ENCODE data around the gene PRKN.

PRKN gene

DNA sequence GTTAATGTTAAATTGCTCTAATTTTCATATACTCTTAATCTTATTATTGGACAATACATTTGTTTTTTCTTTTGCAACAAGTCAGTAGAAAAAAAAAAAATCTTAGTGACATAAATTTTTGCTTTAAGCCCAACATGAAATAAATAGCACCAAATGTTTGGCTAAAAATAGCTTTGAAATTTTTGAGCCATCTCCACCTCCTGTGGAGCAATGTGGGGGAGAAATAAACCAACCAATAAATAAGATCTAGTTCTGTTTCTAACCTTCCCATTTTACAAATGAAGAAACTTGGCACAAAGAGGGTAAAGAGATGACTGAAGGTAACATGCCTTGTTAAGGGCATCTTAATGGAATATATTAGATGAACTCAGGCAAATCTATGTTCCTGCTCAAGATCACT, 91.4 kb downstream of the PRKN start:
- Histone ChIP-seq H3K4me1 (ENCODE audit: insufficient read depth, low read length) (no peaks in the 10 kb centered on the region), H3K9ac (ENCODE audit: low read depth, low read length) (no peak overlapping the region), H3K36me3 (ENCODE audit: insufficient read depth, low read length) (no peaks in the 10 kb centered on the region), H3K9me3 (ENCODE audit: control insufficient read depth, insufficient read depth, low read length) (no peaks in the 10 kb centered on the region; the same call in 1 of the 2 replicates)

DNA sequence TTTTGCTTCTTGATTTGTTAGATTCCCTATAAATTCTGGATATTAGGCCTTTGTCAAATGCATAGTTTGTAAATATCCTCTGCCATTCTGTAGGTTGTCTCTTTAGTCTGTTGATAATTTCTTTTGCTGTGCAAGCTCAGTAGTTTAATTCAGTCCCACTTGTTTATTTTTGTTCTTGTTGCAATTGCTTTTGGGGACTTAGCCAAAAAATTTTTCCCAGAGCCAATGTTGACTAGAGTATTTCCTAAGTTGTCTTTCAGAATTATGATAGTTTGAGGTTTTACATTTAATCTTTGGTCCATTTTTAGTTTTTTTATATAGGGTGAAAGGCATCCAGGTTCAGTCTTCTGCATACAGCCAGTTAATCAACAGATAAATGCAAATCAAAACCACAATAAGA, 96.0 kb downstream of the PRKN start:
- H3K9me3 ChIP-seq (ENCODE audit: control insufficient read depth, insufficient read depth, low read length): peaks cover 2% of the 10 kb centered on the region; the same call in 1 of the 2 replicates
- no peaks in the 10 kb centered on the region for H3K36me3 ChIP-seq (ENCODE audit: insufficient read depth, low read length)

DNA sequence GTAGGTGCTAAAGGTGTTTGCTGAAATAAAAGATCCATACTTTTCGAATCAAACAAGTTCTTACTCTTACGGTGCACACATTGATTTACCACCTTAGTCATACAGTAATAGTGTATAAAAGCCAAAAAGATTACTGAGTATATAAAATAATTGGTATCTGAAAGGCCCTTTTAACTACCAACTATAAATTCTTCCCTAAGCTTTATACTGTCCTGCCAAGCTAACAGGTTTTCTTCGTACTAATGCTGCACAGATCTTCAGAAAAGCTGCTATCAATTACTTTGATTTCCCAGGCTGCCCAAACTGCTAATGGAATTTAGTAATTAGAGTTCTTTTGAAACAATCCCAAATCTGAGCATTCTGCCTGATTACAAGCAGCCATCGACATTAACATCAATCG, 97.5 kb downstream of the PRKN start:
- H3K9ac ChIP-seq (ENCODE audit: low read depth, low read length): no peak overlapping the region
- H3K36me3 ChIP-seq (ENCODE audit: insufficient read depth, low read length): no peaks in the 10 kb centered on the region
- H3K9me3 ChIP-seq (ENCODE audit: control insufficient read depth, insufficient read depth, low read length): peaks cover 2% of the 10 kb centered on the region; the same call in 1 of the 2 replicates
- peaks cover 8% of the 10 kb centered on the region; the same call in 1 of the 2 replicates for H3K4me1 ChIP-seq (ENCODE audit: insufficient read depth, low read length)

More for the DNA sequence above, 96.0 kb downstream of the PRKN start:
- Histone ChIP-seq H3K9ac (ENCODE audit: low read depth, low read length) (no peak overlapping the region), H3K4me1 (ENCODE audit: insufficient read depth, low read length) (no peaks in the 10 kb centered on the region)

DNA sequence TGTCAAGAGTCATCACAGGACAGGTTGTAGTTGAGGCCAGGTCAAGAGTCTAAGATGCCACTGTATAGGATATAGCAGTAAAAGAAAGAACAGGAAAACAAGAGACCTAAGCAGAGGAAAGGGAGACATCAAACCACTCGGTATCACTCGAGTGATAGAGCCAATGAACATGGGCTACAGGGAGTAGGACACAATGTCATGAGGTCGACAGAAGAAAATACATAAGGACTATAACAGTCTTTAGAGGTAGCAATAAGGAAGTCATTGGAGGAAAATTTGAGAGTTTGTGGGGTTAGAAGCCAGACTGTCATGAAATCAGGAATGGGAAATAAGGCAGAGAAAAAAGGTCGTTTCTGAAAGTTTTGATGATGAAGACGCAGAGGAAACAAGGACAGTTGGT, 99.7 kb downstream of the PRKN start:
- Histone ChIP-seq H3K9me3 (ENCODE audit: control insufficient read depth, insufficient read depth, low read length) (peaks cover 2% of the 10 kb centered on the region; the same call in 1 of the 2 replicates), H3K36me3 (ENCODE audit: insufficient read depth, low read length) (no peaks in the 10 kb centered on the region), H3K9ac (ENCODE audit: low read depth, low read length) (no peak overlapping the region), H3K4me1 (ENCODE audit: insufficient read depth, low read length) (peaks cover 14% of the 10 kb centered on the region; the same call in 1 of the 2 replicates)

DNA sequence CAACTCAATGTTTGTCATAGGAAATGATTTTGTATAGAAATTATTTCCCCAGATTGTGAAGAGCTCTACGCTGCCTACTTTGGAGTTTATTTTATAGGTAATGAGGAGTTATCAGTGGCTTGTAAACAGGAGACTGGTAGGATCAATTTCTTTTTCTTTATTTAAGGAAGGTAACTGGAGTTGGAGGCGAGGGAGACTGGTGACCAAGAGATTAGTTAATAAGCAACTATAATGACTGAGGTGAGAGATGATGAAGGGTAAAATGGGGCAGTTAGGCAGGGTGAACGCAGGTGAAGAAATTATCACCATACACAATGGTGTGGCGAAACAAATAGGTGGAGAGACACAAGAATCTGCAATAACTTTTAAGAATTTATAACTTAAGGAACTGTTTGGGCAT, 100.2 kb downstream of the PRKN start:
- no peaks in the 10 kb centered on the region for H3K36me3 ChIP-seq (ENCODE audit: insufficient read depth, low read length)
- H3K9ac ChIP-seq (ENCODE audit: low read depth, low read length): no peak overlapping the region
- peaks cover 2% of the 10 kb centered on the region; the same call in 1 of the 2 replicates for H3K9me3 ChIP-seq (ENCODE audit: control insufficient read depth, insufficient read depth, low read length)
- peaks cover 14% of the 10 kb centered on the region; the same call in 1 of the 2 replicates for H3K4me1 ChIP-seq (ENCODE audit: insufficient read depth, low read length)

DNA sequence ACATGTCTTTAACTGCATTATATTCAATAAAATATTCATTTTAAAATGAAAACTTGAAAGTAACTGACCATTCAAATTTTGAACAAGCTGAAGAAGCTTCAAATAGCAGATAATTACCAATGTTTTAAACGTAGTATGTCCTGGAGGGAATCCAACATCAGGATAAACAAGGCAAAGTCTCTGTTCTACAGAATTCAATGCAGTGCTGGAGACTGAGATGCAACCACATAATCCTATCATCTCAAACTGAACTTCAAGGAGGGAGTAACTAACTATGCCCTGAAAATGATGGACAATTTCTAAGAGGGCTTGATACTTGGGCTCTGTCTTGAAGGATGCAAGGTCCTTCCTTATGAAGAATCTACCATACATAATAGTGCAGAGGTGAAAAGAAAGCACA, 100.7 kb downstream of the PRKN start:
- no peak overlapping the region for H3K9ac ChIP-seq (ENCODE audit: low read depth, low read length)
- H3K36me3 ChIP-seq (ENCODE audit: insufficient read depth, low read length): no peaks in the 10 kb centered on the region
- H3K9me3 ChIP-seq (ENCODE audit: control insufficient read depth, insufficient read depth, low read length): peaks cover 2% of the 10 kb centered on the region; the same call in 1 of the 2 replicates
- H3K4me1 ChIP-seq (ENCODE audit: insufficient read depth, low read length): peaks cover 14% of the 10 kb centered on the region; the same call in 1 of the 2 replicates

DNA sequence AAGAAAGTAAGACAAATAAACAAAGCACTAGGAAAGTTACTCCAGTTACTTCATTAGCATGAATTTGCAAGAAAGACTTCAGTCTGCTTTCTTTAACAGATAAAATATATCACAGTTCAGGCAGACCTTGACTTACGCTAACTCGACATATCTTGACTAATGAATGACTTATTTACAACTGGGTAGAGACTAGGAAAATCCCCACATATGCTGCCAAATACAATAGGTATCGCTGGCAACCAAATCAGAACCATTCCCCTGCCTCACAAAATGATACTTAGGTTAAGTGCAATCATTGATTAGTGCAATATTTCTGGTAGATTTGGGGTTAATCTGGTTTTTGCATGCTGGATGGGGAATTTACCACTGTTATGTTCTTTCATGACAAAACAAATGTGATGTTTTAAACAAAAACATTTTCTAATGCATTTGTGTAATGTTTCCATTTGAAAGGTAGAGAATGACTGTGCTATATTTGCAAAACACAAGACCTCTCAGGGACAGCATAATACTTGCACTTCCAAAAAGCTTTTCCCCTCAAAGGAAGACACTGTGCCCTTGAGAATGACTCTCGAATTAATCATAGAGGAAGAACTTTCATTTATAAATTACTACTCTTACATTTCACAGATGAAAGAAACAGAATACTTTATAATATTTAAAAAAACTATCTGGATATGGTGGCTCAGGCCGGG, 101.6 kb downstream of the PRKN start:
- Histone ChIP-seq H3K9me3 (ENCODE audit: control insufficient read depth, insufficient read depth, low read length) (0 out of 2 replicates have a peak, but pooled peaks cover 2% of the 10 kb centered on the region), H3K9ac (ENCODE audit: low read depth, low read length) (no peak overlapping the region), H3K36me3 (ENCODE audit: insufficient read depth, low read length) (no peaks in the 10 kb centered on the region)

DNA sequence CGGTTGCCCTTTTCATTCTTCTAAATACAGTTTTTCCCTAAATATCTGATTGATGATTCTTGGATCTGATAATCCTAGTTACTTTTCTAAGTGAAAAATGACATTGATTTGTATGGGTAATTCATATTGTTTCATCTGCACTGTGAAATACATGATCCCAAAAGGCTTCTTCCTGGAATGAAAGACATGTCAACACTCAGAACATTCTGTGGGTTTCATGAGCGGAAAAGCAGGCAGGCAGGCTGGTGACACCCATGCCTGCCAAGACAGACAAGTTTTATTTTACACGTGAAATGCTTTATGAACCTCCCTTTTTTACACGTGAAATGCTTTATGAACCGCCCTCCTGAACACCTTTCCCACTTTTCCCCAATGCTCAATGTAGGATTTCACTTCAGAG, 105.0 kb downstream of the PRKN start:
- Histone ChIP-seq H3K9ac (ENCODE audit: low read depth, low read length) (no peak overlapping the region), H3K9me3 (ENCODE audit: control insufficient read depth, insufficient read depth, low read length) (0 out of 2 replicates have a peak, but pooled peaks cover 2% of the 10 kb centered on the region), H3K4me1 (ENCODE audit: insufficient read depth, low read length) (peaks cover 14% of the 10 kb centered on the region; the same call in 1 of the 2 replicates), H3K36me3 (ENCODE audit: insufficient read depth, low read length) (no peaks in the 10 kb centered on the region)

More for the DNA sequence above, 101.6 kb downstream of the PRKN start:
- H3K4me1 ChIP-seq (ENCODE audit: insufficient read depth, low read length): peaks cover 14% of the 10 kb centered on the region; the same call in 1 of the 2 replicates

DNA sequence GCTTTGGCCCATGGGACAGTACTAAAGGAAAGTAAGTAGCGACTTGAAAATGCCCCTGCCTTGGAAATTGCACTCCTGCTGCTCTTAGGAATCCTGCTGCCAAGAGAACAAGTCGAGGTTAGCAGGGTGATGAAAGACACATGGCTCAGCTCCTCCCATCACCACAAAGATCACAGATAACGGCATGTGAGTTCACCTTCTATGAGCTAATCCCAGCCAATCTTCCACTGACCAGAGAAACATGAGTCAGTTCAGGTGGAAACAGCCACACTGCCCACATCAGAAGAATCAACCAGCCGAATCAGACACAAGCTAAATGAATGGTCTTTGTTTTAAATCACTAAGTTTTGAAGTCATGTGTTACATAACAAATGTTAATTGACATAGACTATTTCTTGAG, 106.3 kb downstream of the PRKN start:
- H3K4me1 ChIP-seq (ENCODE audit: insufficient read depth, low read length): peaks cover 14% of the 10 kb centered on the region; the same call in 1 of the 2 replicates
- H3K9ac ChIP-seq (ENCODE audit: low read depth, low read length): no peak overlapping the region
- H3K9me3 ChIP-seq (ENCODE audit: control insufficient read depth, insufficient read depth, low read length): no peaks in the 10 kb centered on the region
- H3K36me3 ChIP-seq (ENCODE audit: insufficient read depth, low read length): no peaks in the 10 kb centered on the region

DNA sequence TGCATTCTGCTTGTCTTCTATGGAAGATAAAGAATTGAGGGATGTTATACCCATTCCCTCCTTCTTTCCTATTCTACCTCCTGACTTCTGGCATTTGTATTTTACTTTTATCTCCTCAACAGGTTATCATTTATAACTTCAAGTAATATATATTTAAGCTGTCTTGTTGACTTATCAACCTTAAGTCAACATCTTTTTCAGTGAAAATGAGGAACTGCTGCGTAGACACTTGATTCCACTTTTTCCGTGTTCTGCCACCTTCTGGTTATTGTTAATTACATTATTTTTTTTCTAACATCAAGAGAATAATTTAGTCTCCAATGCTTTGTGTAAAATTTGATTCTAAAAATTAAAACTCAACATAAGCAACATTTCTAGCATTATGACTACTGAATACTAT, 107.5 kb downstream of the PRKN start:
- H3K36me3 ChIP-seq (ENCODE audit: insufficient read depth, low read length): no peaks in the 10 kb centered on the region
- no peak overlapping the region for H3K9ac ChIP-seq (ENCODE audit: low read depth, low read length)
- H3K9me3 ChIP-seq (ENCODE audit: control insufficient read depth, insufficient read depth, low read length): no peaks in the 10 kb centered on the region
- peaks cover 5% of the 10 kb centered on the region; the same call in 1 of the 2 replicates for H3K4me1 ChIP-seq (ENCODE audit: insufficient read depth, low read length)

DNA sequence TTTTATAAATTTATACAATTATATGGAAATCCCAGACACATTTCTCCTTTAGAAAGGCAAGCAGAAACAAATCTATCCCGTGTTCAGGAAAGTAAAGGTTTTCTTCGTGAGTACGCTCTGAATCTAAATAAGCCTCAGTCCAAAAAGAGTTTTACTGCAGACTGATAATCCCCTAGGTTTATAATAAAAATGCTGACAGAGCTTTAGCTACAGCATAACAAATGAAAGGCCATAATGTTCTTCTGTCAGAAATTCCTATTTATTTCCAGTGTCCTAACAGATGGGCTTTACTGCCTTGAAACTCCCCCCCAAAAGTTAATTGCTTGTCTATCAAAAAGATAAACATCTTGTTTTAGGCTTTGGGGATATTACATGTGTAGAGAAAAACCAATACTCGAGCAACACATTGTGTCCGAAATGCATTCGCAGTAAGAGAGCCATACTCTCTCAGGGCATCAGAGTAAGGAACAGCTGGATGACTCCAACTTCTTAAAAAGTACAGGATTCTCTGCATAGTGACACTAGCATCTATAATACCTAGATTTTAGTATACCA, 109.0 kb downstream of the PRKN start:
- Histone ChIP-seq H3K4me1 (ENCODE audit: insufficient read depth, low read length) (no peaks in the 10 kb centered on the region), H3K9ac (ENCODE audit: low read depth, low read length) (no peak overlapping the region), H3K36me3 (ENCODE audit: insufficient read depth, low read length) (no peaks in the 10 kb centered on the region), H3K9me3 (ENCODE audit: control insufficient read depth, insufficient read depth, low read length) (no peaks in the 10 kb centered on the region)

DNA sequence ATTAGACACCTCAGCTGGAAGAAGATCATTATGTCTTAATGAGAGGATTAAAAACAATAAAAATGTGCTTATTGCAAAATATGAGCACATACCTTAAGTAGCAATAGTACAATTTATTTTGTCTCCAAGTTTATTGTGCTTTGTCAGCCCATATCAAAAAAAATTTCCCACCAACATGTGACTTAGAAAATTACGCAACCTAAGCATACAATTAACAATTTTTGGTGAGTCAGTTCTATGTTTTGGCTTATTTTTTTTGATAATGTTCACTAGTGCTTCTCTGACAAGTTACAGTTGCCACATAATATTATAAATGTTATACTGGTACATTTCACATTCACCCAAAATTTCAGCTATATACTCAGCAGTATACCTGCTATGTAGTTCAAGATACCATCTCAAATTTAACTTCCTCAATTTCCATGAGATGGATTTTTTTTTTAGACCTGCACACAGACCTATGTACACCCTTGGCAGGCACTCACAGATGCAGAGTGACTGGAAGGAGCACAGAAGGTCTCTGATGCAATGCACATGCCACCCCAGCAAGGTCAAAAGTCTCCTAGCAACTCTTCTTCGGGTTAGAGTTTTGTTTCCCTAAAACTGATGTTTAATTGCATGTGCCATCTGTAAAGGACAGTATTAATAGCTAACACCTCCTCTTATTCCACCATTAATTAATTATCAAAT, 112.4 kb downstream of the PRKN start:
- no peaks in the 10 kb centered on the region for H3K9me3 ChIP-seq (ENCODE audit: control insufficient read depth, insufficient read depth, low read length)

DNA sequence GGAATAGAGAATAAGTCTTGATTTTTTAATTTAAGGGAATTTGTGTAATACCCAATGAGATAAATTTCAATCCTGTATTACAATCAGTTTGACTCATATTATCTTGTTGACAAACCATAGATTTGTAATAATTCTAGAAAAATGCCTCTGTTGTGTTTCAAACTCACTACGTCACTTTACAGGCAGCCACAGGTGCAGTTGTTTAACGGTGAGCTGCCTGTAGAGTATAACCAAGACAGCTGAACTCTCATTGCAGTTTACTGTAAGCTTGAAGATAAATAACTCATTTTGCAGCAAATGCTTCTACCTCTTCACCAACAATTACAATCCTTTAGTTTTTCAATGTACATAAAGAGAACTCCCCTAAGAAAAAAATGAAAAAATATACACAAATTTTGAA, 114.3 kb downstream of the PRKN start:
- H3K9ac ChIP-seq (ENCODE audit: low read depth, low read length): no peak overlapping the region
- no peaks in the 10 kb centered on the region for H3K4me1 ChIP-seq (ENCODE audit: insufficient read depth, low read length)
- H3K9me3 ChIP-seq (ENCODE audit: control insufficient read depth, insufficient read depth, low read length): no peaks in the 10 kb centered on the region
- H3K36me3 ChIP-seq (ENCODE audit: insufficient read depth, low read length): no peaks in the 10 kb centered on the region

More for the DNA sequence above, 112.4 kb downstream of the PRKN start:
- Histone ChIP-seq H3K36me3 (ENCODE audit: insufficient read depth, low read length) (no peaks in the 10 kb centered on the region), H3K9ac (ENCODE audit: low read depth, low read length) (no peak overlapping the region), H3K4me1 (ENCODE audit: insufficient read depth, low read length) (no peaks in the 10 kb centered on the region)

DNA sequence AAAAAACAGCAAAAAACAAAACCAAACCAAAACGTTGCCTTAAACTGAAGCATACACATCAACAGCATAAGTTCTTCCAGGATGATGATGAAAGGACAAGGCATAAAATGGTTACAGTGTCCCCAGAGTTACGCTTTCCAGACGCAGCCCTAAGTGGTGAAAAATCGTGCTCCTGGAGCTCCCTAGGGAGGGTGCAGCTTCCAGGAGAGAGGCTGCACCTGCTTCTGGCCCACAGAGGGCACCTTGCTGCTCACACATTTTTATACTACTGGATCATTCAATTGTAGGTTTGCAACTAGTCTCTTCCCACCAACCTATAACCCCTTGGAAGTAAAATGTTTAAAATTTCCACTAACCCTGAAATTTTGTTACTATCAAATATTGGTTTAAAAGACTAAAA, 115.0 kb downstream of the PRKN start:
- Histone ChIP-seq H3K9me3 (ENCODE audit: control insufficient read depth, insufficient read depth, low read length) (no peaks in the 10 kb centered on the region), H3K4me1 (ENCODE audit: insufficient read depth, low read length) (no peaks in the 10 kb centered on the region), H3K36me3 (ENCODE audit: insufficient read depth, low read length) (no peaks in the 10 kb centered on the region), H3K9ac (ENCODE audit: low read depth, low read length) (no peak overlapping the region)
